ENCODE results near the gene C10orf53. TPM values are rescaled to one million over a fixed set of nuclear protein-coding genes. Genes with fewer than 3 reads are reported as not detected.

C10orf53 gene, protein sequence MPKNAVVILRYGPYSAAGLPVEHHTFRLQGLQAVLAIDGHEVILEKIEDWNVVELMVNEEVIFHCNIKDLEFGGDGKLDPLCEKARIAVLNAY
- polyA plus RNA-seq (2013, experiment 1 of 2; ENCODE audit: insufficient read length) = not detected
- not detected for polyA plus RNA-seq (2013, experiment 2 of 2; ENCODE audit: insufficient read length)

DNA sequence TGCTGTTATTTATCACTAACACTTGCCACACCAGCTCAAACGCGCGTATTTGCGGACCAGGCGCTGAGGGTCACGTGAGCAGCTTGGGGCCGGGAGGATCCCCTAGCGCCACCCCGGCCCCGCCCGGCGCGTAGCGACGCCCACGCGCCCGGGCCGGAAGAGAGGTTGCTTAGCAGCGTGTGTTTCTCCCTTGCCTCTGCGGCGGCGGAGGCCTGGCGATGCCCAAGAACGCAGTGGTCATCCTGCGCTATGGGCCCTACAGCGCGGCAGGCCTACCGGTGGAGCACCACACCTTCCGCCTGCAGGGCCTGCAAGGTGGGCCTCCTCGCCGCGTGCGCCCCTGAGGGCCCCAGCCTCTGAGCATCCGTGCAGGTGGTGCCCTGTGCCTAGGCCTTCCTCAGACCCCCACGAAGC lies at the start of gene C10orf53:
Gene C10orf53, plus strand, starts transcription at position 172 of the 414 bp plus-strand sequence. Its CDS starts 47 bp downstream, at position 219.
- DNase-seq = peak; percentile 13

DNA sequence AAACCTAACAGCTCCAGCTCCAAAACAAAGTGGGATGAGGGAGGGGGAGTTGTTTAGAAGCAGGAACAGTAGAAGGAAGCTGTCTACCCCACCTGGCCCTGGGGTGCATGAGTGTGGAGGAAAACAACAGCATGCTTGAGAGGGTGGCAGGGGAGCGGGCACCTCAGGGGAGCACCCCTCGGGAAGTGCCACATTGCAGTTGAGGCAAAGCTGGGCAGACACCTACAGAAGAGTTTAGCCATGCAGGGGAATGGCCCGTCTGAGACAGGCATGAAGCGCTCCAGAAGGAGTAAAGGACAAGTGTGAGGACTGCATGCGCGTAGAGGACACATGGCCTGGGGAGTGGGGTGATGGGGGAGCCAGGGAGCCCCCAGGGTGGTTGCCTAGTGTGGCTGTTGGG lies 47.5 kb upstream of the C10orf53 start:
- no peak for DNase-seq

DNA sequence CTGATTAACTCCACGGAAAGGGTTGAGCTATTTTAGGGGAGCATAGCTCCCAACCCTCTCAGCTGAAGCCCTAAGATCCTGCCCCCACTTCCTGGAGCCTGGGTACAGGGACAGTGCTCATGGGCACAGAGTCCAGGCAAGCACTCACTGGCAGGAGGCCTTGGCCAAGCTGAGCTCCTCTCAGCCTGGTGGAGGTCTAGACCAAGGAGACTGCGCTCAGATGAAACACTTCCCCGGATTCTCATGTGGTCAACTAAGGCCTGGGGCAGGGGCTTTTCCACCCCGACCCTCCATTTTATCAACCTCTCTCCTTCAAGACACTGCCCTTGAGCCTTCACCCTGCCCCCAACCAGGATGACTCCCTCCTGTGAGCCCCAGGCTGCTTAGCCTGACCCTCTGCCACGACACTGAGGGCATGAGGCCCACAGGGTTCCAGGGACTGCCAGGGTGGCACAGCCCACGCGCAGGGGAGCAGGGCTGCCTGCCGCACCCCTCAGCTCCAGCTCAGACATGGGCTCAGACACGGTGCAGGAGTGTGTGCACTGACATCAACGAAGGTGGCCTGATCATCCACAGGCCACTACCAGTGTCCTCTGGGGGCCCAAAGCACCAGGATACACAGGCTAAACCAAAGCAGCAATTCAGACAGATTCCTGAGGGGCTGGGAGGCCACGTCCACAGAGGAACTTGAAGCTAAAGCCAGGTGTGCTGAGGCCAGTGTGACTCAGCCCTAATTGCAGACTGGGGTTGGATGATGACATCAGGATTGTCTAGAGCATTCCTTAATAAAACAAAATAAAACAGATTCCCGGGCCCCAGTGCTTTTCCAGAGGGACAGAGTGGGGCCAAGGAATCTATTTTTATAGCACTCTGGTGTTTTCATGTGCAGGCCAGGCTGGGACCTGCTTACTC lies 46.8 kb upstream of the C10orf53 start:
- no peak for DNase-seq

DNA sequence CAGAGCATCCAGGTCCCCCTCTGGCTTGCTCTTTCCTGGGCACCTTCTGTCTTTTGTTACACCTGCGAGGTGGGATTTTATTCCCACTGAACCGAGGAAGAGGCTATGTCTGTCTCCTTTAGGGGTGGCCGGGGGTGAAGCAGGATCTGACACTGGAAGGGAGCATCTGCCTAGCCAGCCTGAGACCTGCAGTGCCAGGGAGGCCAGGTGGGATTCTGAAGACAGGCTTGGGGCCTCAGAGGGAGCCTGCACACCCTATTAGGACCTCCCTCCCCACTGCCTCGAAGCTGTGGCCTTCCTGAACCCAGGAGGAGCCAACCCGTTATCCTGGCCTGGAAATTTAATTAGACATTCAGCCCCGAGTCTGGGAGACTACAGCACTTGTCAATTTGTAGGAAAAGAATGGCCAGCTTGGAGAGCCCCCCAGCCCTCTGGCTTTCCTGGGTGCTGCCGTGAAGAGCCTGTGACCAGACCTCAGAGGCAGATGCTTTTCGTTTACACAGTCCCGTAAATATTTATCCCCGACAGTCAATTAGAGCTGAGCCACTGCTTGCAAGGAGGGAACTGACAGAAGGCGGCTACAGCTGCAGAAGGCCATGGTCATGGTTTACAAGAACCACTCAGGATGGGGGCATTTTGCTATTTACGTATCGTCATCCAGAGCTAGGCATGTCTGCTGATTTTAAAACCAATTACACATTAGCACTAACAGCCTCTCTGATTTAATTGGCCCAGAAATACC lies 46.0 kb upstream of the C10orf53 start:
- DNase-seq = no peak

DNA sequence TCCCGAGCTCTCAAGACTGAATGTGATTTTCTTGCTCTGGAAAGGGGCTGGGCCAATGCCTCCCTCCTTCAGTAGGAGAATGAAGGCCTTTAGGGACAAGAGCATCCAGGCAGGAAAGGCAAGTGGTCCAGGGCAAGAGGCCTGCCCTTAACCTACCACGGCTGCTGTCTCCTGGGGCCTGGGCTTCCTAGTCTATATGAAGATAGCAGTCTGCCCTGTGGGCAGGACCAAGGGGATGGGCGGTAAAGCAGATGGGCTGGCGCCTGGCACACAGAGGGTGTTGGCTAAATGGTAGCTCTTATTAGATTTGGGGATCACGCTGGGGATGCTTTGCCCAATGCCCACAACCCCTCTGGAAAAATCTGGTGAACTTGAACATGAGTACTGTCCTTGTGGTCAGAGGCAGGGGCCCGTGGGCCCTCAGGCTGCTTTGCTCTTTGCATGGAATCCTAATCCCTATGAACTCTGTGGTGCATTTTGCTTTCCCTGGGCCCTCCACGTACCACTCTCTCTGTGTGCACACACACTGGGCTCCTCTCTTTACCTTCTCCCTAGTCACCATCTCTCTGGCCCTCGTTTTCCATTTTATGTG lies 45.3 kb upstream of the C10orf53 start:
- DNase-seq = no peak

DNA sequence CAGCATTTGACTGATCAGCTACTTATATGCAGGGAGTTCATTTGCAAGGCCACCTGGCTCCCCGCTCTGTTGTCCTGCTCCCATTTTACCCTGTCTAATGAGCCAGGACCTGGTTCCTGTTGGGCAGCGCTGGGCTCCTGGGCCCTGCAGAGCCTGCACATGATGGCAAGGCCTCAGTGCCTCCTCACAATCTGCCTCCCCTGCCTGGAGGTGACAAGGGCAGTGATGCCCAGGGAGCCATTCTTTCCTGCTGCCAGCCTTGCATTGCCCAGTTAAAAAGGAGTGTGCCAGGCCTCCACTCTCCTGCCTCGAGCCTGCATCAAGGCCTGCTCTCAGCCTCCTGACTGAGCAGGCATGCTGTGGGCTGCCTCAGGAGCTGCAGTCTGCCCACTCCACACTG lies 37.1 kb upstream of the C10orf53 start:
- no peak for DNase-seq

DNA sequence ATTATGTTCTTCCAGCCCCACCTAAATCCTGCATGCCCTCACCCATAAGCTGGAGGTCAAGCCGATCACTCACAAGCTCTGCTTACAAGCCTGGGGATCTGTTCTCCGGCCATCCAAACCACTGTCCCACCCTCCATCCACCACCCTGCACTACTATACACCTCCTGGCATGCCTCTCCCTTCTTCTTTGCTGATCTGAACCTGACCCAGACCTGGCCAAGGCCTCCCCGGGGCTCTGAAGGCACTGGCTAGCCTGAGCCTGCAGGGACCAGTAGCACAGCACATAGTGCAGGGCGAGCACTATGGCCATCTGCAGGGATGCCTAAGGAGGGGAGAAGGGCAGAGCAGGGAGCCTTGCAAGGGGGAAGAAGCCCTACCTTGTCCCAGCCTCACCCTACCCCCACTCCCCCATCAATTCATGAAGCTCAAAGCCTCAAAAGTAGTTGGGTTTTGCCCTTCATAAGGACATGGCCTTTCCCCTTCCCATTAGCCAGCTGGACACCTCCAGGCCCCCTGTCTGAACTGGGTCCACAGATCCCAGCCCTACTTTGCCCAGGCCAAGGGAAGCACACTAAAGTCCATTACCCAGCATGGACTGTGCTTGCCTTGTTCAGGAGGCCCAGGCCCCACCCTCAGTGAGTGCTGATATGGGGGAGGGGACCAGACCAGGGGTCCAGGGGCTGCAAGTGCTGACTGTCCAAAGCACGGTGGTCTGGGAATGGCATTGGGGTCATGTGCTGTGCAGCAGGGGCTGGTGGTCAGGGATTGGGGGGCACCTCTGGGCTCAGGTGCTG lies 36.0 kb upstream of the C10orf53 start:
- no peak for DNase-seq

DNA sequence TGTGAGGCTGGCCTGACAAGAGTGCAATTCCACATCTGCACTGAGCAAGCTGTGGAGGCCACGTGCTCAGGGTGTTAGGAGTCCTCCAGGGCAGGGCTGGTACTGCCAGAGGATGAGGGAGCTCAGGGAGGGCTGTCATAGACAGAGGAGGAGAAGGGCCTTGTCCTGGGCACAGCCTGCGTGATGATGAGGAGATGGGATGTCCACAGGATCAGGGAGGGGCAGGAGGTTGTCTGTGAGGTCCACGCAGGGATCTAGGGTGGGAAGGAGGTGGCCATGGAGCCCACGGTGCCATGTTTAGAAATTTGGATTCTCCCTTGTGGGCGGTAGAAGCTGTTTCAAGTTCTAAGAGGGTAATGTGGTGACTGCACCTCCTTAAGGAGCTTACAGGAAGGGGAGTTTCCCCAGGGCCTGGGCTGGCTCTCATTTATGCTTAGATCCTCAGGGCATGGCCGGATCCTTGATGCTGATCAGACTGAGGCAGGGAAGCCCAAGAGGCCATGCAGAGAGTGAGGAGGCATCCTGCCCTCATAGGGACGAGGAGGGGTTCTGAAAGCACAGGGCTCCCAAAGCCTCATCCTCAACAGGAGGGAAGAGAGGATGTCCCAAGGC lies 35.3 kb upstream of the C10orf53 start:
- no peak for DNase-seq

DNA sequence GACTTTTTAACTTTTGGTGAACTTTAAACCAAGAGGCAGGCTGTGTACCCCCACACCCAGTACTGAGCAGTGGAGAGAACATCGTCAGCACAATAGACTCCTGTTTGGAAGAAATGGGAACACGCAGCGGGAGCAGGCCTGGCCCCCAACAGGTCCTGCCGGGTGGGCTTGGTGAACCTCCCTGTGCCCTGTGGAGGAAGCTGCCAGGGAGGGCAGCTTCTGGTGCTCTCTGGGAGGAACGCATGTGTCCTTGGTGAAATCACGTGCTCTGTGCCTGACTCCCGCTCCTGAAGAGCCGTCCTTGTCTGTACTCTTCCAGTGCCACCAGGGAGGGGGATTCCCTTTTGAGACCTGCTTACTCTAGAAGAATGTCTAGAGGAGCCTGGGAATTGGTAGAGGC lies 34.0 kb upstream of the C10orf53 start:
- no peak for DNase-seq

DNA sequence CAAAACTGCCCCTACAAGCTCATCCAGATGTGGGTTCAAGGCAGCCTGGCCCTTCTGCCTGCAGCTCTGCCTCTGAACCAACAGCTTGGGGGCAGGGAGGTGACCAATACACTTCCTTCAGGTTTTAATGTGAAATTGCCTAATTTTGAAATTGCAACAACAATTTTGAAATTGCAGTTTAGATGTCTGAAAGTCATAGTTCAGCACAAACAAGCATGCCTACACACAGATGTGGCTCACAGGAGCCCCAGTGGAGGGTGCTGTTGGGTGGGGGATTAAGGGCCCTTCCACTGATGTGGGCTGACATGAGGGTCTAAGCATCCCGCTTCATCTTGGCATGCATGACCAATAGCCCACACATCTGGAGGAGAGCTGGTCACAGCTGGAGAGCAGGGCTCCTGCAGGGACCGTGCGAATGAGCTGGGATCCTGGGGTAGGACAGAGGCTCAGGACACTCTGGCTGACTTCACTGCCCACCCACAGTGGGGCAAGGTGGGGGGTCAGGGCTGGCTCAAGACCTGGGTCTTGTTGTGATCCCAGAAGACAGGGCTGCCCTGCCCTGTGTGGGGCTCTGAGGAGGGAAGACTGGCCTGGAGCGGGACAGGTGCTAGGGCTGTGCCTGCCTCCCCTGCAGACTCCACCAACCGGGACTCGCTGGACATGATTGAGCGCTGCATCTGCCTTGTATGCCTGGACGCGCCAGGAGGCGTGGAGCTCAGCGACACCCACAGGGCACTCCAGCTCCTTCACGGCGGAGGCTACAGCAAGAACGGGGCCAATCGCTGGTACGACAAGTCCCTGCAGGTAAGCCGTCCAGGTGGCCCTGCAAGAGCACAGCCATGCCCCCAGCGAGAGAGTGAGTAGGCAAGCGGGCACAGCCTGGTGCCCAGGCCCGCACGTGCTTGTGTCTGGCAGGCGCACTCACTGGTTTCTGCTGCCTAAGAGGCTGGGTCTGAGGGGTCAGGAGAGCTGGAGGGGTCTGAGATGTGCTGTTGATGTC lies 33.3 kb upstream of the C10orf53 start:
- DNase-seq = no peak

DNA sequence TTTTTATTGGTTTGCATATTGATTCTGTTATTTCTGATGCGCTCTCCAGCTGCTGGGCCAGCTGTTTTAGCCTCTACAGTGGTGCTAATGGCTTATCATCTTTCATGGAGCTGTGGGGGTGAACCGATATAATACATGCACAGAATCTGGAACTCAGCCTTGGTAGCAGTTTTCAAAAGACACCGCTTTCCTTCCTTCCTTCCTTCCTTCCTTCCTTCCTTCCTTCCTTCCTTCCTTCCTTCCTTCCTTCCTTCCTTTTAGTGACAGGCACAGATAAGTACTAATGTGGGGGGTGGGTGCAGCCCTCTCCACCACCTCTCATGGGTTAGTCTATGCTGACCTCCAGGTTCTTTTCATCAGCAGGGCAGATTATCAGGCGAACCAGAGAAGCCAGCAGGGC lies 31.9 kb upstream of the C10orf53 start:
- no peak for DNase-seq

DNA sequence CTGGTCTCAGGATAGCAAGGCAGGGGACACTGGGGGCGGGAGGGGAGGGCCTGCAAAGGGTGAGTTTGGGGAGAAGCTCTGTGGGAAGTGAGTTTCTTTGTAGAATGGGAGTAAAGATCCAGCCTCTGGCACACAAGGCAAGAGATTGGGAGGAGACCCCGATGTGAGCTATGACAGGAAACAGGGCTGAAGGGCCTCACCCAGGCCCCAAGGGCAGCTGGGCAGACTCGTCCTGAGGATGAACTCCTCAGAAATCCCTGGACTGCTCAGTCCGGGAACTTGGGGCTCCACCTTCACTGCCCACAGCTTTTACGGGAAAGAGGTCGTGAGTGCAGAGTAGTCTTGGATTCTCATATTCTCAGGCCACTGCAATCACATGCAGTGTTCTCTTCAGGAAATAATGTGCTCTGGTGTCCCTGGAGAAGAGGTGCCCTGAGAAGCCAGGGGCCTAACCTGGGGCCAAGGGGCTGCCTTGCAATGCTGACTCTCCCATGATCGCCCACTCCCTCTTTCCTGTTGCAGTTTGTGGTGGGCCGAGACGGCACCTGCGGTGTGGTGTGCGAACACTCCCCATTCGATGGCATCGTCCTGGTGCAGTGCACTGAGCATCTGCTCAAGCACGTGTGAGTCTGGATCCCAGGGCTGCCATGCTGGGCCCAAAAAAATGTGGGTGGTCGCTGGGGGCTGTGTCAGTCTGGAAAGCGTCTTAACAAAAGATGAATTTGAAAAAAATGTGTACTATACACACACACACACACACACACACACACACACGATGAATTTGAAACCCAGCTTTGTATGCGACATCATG lies 31.3 kb upstream of the C10orf53 start:
- no peak for DNase-seq

DNA sequence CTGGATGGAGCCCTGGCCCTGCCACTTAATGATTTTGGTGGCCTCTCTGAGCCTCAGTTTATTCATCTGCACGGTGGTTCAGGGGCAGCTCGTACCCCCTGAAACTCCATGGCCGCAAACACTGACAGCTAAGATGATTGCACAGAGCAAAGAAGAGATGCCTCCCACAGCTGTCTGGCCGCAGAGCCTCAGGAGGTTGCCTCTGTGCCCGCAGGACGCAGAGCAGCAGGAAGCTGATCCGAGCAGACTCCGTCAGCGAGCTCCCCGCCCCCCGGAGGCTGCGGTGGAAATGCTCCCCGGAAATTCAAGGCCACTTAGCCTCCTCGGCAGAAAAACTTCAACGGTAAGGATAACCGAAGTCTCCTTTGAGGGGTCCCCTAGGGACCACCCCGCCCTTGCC lies 30.2 kb upstream of the C10orf53 start:
- DNase-seq = peak; percentile 4

DNA sequence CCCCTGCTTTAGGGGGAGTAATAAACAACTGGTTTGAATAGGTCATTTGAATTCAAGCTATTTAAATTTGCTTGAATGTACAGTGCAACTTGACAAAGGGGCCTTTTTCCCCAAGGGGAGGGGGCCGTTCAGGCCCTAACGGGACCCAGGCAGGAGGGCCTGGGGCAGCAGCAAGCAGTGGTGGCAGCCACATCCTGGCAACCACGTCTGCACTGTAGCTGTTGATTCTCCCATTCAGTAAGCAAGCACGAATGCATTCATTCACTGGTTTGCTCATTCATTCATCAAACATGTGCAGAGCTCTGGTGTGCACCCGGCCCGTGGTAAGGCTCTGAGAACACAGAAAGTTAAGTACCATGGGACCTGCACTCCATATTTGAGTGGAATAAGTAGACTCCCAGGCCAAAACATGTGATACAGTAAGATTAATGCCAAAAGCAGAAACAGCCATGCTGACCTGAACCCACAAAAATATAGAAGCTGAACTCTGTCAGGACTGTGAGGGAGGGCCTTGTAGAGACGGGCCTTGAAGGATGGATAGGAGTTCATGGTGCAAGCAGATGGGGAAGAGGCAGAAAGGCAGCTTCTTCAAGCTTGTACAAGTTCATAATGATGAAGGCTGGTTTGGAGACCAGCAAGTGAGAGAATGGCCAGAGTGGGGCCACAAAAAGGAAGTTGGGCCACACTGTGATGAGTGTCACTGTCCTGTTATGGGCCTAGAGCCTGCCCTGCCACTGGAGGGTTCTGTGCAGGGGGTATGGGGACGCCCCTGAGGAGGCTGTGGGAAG lies 29.3 kb upstream of the C10orf53 start:
- no peak for DNase-seq

DNA sequence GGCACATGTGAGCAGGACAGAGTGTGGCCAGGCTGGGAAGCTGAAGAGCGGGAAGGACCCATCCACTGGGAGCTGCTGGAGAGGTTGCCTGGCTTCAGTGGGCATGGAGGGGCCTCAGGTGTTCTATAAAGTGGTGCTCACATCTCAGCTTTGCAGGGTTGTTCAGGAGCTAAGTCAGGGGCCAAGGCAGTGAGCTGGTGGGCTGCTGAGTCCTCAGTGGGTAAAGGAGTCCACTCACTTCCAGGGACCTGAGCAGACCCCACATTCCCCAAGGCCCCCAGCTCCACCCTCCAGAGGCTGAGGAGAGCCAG lies 28.8 kb upstream of the C10orf53 start:
- no peak for DNase-seq

DNA sequence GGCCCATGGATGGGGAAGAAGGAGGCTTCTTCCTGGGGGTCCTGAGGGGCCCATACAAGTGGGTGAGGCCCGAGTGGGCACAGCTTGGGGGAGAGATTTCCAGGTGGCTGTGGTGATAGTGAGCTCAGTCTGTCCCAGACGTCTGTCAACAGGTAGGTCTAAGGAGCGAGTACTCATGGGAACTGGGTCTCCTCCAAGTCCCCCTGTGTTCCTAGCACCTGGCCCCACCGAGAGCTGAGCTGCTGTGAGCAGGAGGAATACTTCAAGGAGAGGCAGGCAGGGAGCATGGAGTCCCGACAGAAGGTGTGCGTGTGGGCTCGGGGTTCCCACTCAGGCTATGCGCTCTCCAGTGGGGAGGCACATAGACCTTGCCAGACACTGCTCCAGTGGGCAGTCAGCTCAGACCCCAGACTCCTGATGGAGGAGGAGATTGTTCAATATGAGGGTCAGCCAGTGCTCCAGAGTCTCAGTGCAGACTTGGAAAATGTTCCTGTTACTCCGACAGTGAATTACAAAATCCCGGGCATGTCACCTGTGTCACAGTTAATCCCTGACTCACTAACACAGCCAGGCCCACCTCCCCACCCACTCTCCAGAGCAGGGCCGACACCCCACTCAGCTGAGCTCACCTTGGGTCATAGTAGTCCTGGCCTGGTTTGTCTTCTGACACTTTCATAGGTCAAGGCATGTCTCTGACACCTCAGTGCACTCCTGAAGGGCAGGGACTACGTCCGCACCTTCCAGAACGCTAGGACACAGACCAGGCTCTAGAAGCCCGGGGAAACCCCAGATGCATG lies 28.2 kb upstream of the C10orf53 start:
- DNase-seq = no peak

DNA sequence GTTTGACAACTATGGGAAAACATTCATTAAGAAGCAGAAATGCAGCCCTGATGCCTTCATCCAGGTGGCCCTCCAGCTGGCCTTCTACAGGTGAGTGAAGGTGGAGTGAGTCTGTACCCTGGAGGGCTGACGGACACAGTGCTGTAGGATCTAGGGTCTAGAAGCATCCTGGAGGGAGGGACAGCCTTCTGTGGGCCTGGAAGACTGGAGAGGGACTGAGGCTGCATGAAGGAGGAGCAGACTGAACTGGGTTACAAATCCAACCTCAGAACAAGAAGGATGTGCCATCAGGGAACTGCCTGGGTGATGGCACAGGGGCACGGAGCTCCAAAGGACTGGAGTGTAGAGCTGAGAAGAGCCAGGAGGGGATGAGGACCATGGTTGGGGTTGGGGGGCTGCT lies 27.5 kb upstream of the C10orf53 start:
- no peak for DNase-seq

All from fibroblast of skin of scalp (primary cell).